Natural killer cell (primary cell): ENCODE data around the gene SLC9B1. TPM values are rescaled to one million over a fixed set of nuclear protein-coding genes. Genes with fewer than 3 reads are reported as not detected.
"Not testable (repeated sequence)": the region's sequence is repeated elsewhere in the genome, so short reads cannot be mapped to it uniquely, and the experiment has no call there.

ENCODE experiments used
- ATAC-seq, 3 donors: fragments of 150-1000 bp in 2 of 3; fragments of 200-7000 bp in 1 of 3; cut with Tn5 transposase; 1 replicate in 1 of 3; 2 replicates in 2 of 3; pipeline ENCODE4 v1.10.0; 2021; ENCODE audit warnings: mild to moderate bottlenecking in 2 of 3, moderate library complexity in 2 of 3
- DNase-seq, 2 donors: peaks; one replicate each; pipeline versions ENCODE4 v3.0.0 to v3.0.0-alpha.2; 2013 to 2021; ENCODE audit warnings: mixed read lengths in 1 of 2
- H3K27ac ChIP-seq: one replicate; pipeline ENCODE4 v1.5.1; 2013; ENCODE audit warnings: mild to moderate bottlenecking, low read length
- H3K27me3 ChIP-seq: one replicate; pipeline ENCODE4 v1.6.1; 2013; ENCODE audit warnings: low read length; ENCODE audit not compliant: control insufficient read depth, insufficient read depth
- H3K36me3 ChIP-seq: one replicate; pipeline ENCODE4 v1.6.1; 2013; ENCODE audit warnings: low read length; ENCODE audit not compliant: control insufficient read depth, insufficient read depth
- H3K4me1 ChIP-seq: one replicate; pipeline ENCODE4 v1.6.1; 2013; ENCODE audit warnings: low read length; ENCODE audit not compliant: control insufficient read depth, insufficient read depth
- H3K4me3 ChIP-seq: one replicate; pipeline ENCODE4 v1.5.1; 2013; ENCODE audit warnings: low read length
- H3K9me3 ChIP-seq: one replicate; pipeline ENCODE4 v1.6.1; 2013; ENCODE audit warnings: low read length; ENCODE audit not compliant: control insufficient read depth, insufficient read depth
- H3K27ac Mint-ChIP-seq, 2 donors: one replicate each; pipeline ENCODE4 v1.8.0; 2022; ENCODE audit warnings: mild to moderate bottlenecking in 2 of 2, mixed read lengths in 2 of 2, moderate library complexity in 1 of 2
- H3K27me3 Mint-ChIP-seq, 2 donors: one replicate each; pipeline ENCODE4 v1.8.0; 2022; ENCODE audit warnings: low read depth in 2 of 2, mixed read lengths in 2 of 2
- H3K36me3 Mint-ChIP-seq: one replicate; pipeline ENCODE4 v1.8.0; 2022; ENCODE audit warnings: mixed read lengths
- H3K4me1 Mint-ChIP-seq, 2 donors: one replicate each; pipeline ENCODE4 v1.8.0; 2022; ENCODE audit warnings: mixed read lengths in 2 of 2
- H3K4me3 Mint-ChIP-seq: one replicate; pipeline ENCODE4 v1.8.0; 2022; ENCODE audit warnings: mild to moderate bottlenecking, moderate library complexity, mixed read lengths
- H3K9me3 Mint-ChIP-seq, 2 donors: one replicate each; pipeline ENCODE4 v1.8.0; 2022; ENCODE audit warnings: mixed read lengths in 2 of 2
- WGBS: methylation state at CpG from one replicate; pipeline ENCODE4 v1.1.7; 2013; ENCODE audit warnings: missing lambda C conversion rate; ENCODE audit not compliant: insufficient coverage; 5-methylcytosine and 5-hydroxymethylcytosine counted together
- intact Hi-C: fragments of 100-400 bp; cut with micrococcal nuclease; formaldehyde crosslinking; loops from one replicate; pipeline ENCODE4 v1.14.2; 2022
- total RNA-seq, 4 donors: library from RNA; stranded (reverse); fragments of 120-200 nt in 1 of 4; gene quantifications; one replicate each; pipeline versions ENCODE4 v1.2.3 to v1.2.4, GENCODE V29; 2013 to 2022
- TF ChIP-seq, protein P1 (sequence below): fragments of 200-600 bp; IDR thresholded peaks from one replicate; pipeline ENCODE4 v1.8.0; 2022; ENCODE audit warnings: antibody characterized with exemption

The SLC9B1 gene
- total RNA-seq, 3 donors from 2014 or later (not counting 1 experiment from before 2014, with no cell fraction given): 2.1 to 4.0 (median 2.5) TPM

DNA sequence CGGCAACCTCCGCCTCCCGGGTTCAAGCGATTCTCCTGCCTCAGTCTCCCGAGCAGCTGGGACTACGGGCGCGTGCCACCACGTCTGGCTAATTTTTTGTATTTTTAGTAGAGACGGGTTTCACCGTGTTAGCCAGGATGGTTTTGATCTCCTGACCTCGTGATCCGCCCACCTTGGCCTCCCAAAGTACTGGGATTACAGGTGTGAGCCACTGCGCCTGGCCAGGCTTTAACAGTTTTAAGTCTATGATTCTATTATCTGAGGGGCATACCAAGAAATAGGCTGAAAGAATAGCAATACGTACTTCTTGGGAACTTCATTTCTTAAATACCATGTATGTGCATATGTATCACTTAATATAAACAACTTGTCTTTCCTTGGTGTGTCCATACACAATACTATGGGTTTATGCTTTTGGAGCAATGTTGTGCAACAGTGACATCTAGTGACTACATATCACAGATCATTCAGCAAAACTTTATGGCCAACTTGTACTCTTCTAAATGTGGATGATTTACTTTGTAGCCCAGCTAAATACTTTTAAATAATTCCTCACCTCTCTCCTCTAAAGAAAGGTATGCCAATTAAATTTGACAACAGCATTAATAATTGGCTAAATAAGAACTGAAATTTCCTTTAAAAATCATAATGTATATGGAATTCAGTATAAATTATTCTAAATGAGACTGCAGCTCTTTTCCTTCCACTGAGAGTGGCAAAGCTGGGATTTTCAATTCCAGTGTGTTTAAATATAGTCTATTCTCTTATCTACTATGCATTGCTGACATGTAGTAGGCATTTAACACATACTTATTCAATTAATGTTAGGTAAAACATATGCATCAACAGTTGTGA, 10.4 kb downstream of the SLC9B1 start:
- no peaks in the 10 kb centered on the region for H3K4me1 ChIP-seq
- no peak overlapping the region for H3K4me3 ChIP-seq
- DNase-seq (peak in 1 of 2 donors; percentile 85), ATAC-seq (peak; percentile 89 to 97 (median 90))
- TF ChIP-seq, protein P1, sequence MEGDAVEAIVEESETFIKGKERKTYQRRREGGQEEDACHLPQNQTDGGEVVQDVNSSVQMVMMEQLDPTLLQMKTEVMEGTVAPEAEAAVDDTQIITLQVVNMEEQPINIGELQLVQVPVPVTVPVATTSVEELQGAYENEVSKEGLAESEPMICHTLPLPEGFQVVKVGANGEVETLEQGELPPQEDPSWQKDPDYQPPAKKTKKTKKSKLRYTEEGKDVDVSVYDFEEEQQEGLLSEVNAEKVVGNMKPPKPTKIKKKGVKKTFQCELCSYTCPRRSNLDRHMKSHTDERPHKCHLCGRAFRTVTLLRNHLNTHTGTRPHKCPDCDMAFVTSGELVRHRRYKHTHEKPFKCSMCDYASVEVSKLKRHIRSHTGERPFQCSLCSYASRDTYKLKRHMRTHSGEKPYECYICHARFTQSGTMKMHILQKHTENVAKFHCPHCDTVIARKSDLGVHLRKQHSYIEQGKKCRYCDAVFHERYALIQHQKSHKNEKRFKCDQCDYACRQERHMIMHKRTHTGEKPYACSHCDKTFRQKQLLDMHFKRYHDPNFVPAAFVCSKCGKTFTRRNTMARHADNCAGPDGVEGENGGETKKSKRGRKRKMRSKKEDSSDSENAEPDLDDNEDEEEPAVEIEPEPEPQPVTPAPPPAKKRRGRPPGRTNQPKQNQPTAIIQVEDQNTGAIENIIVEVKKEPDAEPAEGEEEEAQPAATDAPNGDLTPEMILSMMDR: peak; percentile 85
- Mint-ChIP-seq H3K4me1 (no peaks in the 10 kb centered on the region), H3K9me3 (no peaks in the 10 kb centered on the region), H3K4me3 (no peak overlapping the region), H3K36me3 (no peaks in the 10 kb centered on the region), H3K27me3 (peaks cover 3 to 5% of the 10 kb centered on the region in 2 donors), H3K27ac (no peak overlapping the region)
- H3K36me3 ChIP-seq: no peaks in the 10 kb centered on the region
- H3K27me3 ChIP-seq: no peaks in the 10 kb centered on the region
- no peak overlapping the region for H3K27ac ChIP-seq
- H3K9me3 ChIP-seq: no peaks in the 10 kb centered on the region
- intact Hi-C loops: loop anchor here (1.0 to 5.0 kb wide), 4 partner anchors 397 to 664 kb away; partner anchors contain the start of gene SLC39A8
- 87% methylated on average over 14 of the region's 15 CpGs for WGBS

GRCh38 chr4:103002551-103002950, 17.0 kb downstream of the SLC9B1 start:
- Mint-ChIP-seq H3K4me3 (no peak overlapping the region), H3K9me3 (no peaks in the 10 kb centered on the region)

DNA sequence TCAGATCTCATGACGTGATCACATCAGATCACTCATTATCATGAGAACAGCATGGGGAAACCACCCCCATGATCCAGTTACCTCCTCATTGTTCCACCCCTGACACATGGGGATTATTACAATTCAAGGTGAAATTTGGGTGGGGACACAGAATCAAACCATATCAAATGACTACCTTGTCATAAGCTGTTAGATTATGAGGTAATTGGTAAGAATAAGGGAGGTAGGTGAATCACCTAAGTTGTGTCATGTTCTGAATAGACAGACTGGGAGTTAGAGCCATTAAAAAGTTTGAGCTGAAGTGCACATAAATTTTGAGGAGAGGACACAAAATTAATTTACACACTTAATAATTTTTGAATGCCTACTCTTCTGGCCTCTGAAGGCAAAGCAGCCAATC, 24.7 kb downstream of the SLC9B1 start:
- DNase-seq: no peak
- Histone ChIP-seq H3K4me3 (no peak overlapping the region), H3K36me3 (no peaks in the 10 kb centered on the region), H3K27me3 (no peaks in the 10 kb centered on the region), H3K4me1 (no peaks in the 10 kb centered on the region), H3K9me3 (peaks cover 3% of the 10 kb centered on the region), H3K27ac (no peak overlapping the region)
- no peaks in the 10 kb centered on the region for H3K36me3 Mint-ChIP-seq
- TF ChIP-seq, protein P1: no peak
- no peak for ATAC-seq
- intact Hi-C loops: no loop called here
- H3K27me3 Mint-ChIP-seq: no peaks in the 10 kb centered on the region
- H3K4me3 Mint-ChIP-seq: no peak overlapping the region
- no peak overlapping the region for H3K27ac Mint-ChIP-seq
- no CpG with 5 or more reads among the region's 1 CpG for WGBS
- H3K4me1 Mint-ChIP-seq: no peaks in the 10 kb centered on the region
- no peaks in the 10 kb centered on the region for H3K9me3 Mint-ChIP-seq

More at GRCh38 chr4:103002551-103002950, 17.0 kb downstream of the SLC9B1 start:
- ATAC-seq (no peak), DNase-seq (no peak)
- no peaks in the 10 kb centered on the region for H3K36me3 Mint-ChIP-seq
- Histone ChIP-seq H3K27ac (no peak overlapping the region), H3K27me3 (no peaks in the 10 kb centered on the region), H3K4me3 (no peak overlapping the region), H3K36me3 (no peaks in the 10 kb centered on the region), H3K4me1 (no peaks in the 10 kb centered on the region), H3K9me3 (no peaks in the 10 kb centered on the region)
- TF ChIP-seq, protein P1: no peak
- peaks cover 3 to 5% of the 10 kb centered on the region in 2 donors for H3K27me3 Mint-ChIP-seq
- no peaks in the 10 kb centered on the region for H3K4me1 Mint-ChIP-seq
- intact Hi-C loops: no loop called here
- 98% methylated on average over 2 of the region's 2 CpGs for WGBS
- H3K27ac Mint-ChIP-seq: no peak overlapping the region

- H3K4me1 Mint-ChIP-seq, H3K9me3 ChIP-seq, H3K4me3 ChIP-seq, intact Hi-C loops, H3K9me3 Mint-ChIP-seq, H3K27me3 Mint-ChIP-seq, H3K4me3 Mint-ChIP-seq, H3K27ac Mint-ChIP-seq, H3K4me1 ChIP-seq, H3K36me3 Mint-ChIP-seq, H3K27me3 ChIP-seq, ATAC-seq, H3K27ac ChIP-seq, H3K36me3 ChIP-seq, DNase-seq: not testable (repeated sequence)
Measured at GRCh38 chr4:102993985-102994384, 25.5 kb downstream of the SLC9B1 start.
